Middle frontal gyrus (tissue), 1 donor: ENCODE measurements around the gene CDC42BPB.
A peak's percentile ranks its signal among the peaks of the same experiment; 100 is the strongest.

Experiments used
- DNase-seq: peaks from one replicate; pipeline ENCODE4 v3.0.0-alpha.2; 2015; ENCODE audit warnings: low spot score; ENCODE audit errors: extremely low spot score

CDC42BPB gene

GRCh38 chr14:103094406-103095209 is 37.3 kb upstream of the CDC42BPB start, which contains the start of gene EXOC3L4:
EXOC3L4 (plus strand) TSS chr14:103094725; CDS start chr14:103100220, 5,495 bp downstream.
- DNase-seq: no peak

- no peak for DNase-seq
These were observed 36.6 kb upstream of the CDC42BPB start for GRCh38 chr14:103093856-103094405.

- no peak for DNase-seq
These were observed 34.5 kb upstream of the CDC42BPB start for GRCh38 chr14:103091883-103092222.

DNA sequence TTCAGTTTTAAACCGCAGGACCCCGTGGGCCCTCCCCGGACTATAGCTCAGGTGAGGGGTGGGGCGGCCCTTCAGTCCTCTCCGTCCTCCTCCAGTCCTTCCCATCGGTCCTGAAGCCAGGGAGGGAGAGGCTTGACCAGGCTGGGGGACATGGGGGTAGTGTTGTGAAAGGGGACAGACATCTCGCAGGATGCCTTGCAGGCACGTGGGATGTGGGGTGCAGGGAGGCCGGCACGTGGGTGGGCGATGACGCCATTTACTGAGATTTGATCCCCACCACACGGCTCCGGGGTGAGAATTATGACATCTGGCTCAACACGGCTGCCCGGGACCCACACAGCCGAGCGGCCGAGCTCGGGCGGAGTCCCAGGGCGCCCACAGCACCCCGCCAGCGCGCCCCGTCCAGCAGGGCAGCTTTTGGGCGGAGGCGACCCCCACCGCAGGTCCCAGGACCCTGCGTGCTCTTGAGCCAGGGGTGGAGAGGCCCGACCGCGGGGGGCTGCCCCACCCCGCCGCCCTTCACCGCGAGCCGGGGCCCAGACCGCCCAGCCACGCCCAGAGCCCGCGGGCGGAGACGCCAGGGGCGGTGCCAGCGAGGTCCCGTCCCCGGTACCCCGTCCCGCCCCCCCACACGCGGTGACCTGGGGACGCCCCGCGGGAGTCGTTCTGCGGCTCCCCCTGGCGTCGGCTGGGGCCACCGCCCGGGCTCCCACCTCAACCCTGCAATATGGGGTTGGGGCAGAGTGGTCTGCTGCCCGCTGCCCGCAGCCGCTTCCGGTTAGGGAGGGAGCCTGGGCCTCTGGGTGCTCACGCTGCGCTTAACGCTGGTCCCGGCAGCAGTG is 33.9 kb upstream of the CDC42BPB start:
- no peak for DNase-seq

DNA sequence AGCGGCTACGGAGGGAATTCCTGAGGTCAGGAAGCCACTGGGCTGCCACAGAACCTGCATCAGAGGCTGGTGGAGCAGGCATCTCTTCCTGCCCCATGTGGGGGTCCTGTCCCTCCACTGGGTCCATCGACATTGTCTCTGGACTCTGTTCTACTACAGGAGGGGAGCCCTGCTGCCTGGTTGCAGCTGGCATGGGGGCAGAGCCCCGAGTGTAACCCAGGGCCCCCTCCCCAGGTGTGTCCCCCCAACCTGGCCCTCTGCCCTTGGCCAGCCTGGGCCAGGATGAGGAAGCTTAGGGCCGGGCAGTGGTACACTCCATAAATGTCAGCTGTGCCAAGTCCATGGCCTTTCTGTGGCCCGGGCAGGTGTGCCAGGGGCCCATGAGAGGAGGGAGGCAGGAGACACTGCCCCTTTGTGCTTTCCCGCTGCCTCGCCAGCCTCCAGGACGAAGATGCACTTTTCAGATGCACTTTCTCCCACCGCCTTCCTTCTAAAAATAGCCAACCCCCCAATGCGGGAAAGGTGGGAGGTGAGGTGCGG is 33.2 kb upstream of the CDC42BPB start:
- DNase-seq: no peak

GRCh38 chr14:103089386-103090335 is 32.3 kb upstream of the CDC42BPB start:
- DNase-seq: no peak

GRCh38 chr14:103088921-103089320 is 31.6 kb upstream of the CDC42BPB start:
- no peak for DNase-seq

DNA sequence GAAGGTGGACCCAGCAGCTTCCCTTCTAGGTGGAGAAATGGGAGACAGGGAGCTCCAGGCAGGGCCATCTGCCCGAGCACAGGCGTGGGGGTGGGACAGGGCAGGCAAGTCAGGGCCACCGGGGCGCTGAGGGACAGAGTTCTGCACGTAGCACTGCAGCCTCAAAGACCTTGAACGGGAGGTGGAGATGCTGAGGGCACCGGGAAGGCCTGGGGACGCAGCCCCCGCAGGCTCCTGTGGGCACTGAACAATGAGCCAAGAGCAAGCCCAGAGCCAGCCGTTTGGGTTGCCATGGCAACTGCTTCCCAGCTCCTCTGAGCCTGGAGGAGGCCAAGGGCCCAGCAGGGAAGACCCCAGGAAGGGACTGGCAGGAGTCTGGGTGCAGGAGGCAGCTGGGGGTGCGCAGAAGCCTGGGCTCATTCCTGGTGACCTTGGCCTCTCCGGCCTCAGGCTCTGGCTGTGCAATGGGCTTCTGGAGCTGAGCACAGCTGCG is 30.0 kb upstream of the CDC42BPB start:
- no peak for DNase-seq

DNA sequence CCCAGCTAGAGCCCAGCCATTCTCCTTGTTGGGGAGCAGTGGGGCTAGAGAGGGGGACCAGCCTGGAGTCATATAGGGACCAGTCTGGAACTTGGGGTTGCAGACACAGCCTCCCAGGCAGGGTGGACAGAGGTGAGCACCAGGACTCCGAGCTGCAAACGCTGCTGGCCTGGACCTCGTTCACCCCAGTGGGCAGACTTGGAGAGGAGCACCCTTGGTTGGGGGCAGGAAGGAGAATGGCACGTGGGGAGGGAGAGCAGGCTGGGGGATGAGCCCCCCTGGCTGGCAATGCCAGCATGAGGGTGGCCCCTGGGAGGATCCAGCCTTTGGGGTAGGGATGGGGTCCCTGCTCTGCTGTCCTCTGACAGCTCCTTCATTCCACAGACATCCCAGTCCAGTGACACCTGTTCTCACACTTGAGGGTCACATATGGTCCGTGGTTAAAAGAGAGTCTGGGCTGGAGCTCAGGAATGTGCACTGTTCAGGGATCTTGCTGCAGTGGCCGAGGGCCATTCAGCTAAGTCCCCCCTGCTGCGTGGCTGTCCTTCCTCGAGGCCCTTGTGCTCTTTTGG is 29.5 kb upstream of the CDC42BPB start:
- DNase-seq: no peak

DNA sequence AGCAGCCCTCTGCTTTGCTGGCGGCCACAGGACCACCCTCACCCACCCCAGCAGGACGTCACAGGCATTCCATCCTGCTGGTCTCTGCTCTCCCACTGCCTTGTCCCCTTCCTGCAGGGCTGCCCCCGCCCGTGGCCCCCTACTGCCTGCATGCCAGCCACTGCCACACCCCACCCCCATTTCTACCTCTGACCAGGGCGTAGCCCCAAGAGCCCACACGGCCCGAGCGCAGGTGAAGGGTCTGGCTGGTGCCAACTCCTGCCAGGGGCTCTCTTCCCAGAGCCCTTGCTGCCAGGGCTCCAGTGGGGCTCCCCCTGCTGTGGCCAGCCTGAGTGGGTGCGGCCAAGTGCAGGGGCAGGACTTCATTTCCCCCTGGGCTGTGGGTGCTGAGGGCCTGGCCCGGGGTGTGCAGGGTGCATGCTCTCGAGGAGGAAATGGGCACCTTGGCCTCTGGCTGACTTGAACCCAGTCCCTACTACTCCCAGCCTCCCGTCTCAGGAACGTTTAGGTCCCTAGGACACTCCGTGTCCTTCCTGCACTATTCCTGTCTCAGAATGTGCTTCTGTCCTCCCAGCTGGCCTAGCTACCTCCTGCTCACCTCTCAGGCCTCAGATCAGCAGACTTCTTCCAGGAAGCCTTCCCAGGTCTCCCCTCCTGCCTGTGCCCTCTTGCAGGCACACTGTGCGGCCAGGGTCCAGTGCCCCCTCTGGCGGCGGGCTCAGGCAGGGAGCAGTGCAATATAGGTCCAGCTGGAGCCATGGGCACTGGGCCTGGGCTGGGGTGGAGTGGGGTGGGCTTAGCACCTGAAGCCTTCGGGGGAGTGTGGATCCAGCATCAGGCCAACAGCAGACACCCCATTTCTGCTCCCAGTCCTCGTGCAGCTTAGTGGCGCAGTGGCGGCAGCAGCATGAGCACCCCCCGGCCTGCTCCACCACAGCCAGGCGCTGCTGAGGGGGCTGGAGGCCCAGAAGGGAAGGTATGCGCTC is 28.1 kb upstream of the CDC42BPB start:
- DNase-seq: no peak

DNA sequence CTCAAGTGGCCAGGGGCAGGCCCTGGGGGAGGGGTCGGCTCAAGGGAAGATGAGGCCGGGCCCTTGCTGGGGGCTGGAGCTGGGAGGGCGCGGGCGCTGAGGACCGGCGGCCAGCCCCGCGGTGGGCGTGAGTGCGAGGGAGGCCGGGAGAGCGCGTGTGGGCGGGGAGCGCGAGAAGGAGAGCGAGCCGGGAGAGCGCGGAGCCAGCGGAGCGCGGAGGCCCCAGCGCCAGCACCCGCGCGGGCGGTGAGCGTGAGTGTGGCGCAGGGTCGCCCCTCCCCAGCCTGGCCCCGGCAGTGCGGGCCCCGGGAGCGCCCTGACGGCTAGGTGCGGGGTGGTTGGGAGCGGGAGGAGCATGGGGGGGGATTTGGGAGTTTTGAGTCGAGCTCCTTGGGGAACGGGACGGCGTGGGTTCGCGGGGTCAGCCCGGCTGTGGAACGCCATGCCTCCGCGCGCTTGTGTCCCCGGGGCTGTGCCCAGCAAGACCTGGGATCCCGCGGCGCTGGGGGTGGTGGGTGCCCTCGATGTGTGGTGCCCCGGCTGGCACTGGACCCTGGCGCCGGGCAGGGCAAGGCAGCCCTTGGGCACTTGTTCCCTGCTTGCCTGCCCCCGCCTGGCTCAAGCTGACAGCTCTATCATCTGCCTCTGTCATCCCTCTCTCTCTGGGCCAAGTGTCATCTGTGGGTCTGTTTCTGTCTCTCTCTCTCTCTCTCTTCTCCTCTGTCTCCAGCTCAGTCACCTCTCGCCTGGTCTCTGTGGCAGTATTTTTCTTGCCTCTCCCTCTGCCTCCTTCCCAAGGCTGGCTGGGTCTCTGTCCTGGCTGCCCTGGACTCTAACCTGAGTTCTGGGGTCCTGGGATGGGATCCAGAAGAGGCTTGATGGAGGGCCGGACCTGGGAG is 26.9 kb upstream of the CDC42BPB start, which contains the start of gene LBHD2:
TSS of gene LBHD2 (plus strand) at position 190 of the 899 bp plus-strand sequence. CDS start 1,803 bp downstream, outside the sequence.
- no peak for DNase-seq

- no peak for DNase-seq
These were observed 24.6 kb upstream of the CDC42BPB start for GRCh38 chr14:103081951-103082350.

DNA sequence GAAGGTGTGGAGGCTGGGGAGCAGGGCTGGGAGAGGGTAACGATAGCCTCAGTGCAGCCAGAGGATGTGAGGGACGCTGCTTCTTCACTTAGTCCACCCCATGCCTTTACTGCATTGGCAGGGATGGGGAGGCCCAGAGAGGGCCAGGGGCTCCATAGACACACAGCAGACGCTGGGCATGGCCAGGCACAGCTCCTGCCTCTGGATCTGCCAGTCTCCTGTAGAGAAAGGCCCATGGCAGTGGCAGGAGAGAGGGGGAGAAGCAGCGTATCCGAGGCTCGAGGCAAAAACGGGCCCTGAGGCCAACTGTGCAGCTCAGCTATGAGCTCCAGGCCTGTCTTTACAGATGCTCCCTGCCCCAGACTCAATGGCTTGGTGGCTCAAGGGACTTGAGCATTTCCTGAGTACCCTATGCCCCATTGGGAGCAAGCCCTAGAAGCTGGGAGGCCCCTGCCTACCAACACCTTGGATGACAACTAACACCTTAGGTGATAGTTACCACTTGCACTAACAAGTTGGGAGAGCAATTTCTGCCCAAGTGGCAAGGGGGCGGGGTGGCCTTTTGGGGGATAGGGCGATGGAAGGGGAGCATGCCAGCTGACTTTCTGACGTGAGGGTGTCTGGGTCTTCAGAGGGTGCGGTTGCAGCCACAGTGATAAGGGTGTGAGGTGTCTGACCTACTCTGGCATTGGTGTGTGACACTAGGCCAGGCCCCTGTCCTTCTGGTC is 21.7 kb upstream of the CDC42BPB start:
- DNase-seq: no peak

GRCh38 chr14:103078420-103078749 is 21.0 kb upstream of the CDC42BPB start:
- DNase-seq: peak; percentile 31

GRCh38 chr14:103074729-103075367 is 17.5 kb upstream of the CDC42BPB start:
- no peak for DNase-seq

- DNase-seq: no peak
These were observed 16.8 kb upstream of the CDC42BPB start for GRCh38 chr14:103073876-103074728.
